SK-N-SH (cell line): ENCODE data around the gene ISG20.

Source experiments
- FOXJ3 ChIP-seq: sonication (generic); formaldehyde crosslinking; IDR thresholded peaks from 2 replicates; pipeline ENCODE4 v1.5.1; 2020; ENCODE audit warnings: mild to moderate bottlenecking, missing genetic modification reagents
- MXI1 ChIP-seq: IDR thresholded peaks from 2 replicates; pipeline ENCODE4 v1.6.1; 2012; ENCODE audit warnings: mild to moderate bottlenecking, low read depth, low read length, improper control_type of control experiment
- POLR2AphosphoS5 ChIP-seq: IDR thresholded peaks from 2 replicates; pipeline ENCODE4 v1.6.1; 2012; ENCODE audit warnings: low read depth, low read length
- SIN3A ChIP-seq: IDR thresholded peaks from 2 replicates; pipeline ENCODE4 v1.6.1; 2012; ENCODE audit warnings: low read depth, mild to moderate bottlenecking, low read length, moderate library complexity, borderline replicate concordance
- SMC3 ChIP-seq: IDR thresholded peaks from 2 replicates; pipeline ENCODE4 v1.6.1; 2012; ENCODE audit warnings: low read depth, low read length, improper control_type of control experiment
- TF ChIP-seq, protein P1 (sequence below): IDR thresholded peaks from 2 replicates; pipeline ENCODE4 v1.4.0; 2012; ENCODE audit warnings: low read depth
- TF ChIP-seq, protein P2 (sequence below): fragments of 200-600 bp; sonication (generic); IDR thresholded peaks from 2 replicates; pipeline ENCODE4 v1.6.1; 2017; ENCODE audit warnings: antibody characterized with exemption, mild to moderate bottlenecking, moderate library complexity

DNA sequence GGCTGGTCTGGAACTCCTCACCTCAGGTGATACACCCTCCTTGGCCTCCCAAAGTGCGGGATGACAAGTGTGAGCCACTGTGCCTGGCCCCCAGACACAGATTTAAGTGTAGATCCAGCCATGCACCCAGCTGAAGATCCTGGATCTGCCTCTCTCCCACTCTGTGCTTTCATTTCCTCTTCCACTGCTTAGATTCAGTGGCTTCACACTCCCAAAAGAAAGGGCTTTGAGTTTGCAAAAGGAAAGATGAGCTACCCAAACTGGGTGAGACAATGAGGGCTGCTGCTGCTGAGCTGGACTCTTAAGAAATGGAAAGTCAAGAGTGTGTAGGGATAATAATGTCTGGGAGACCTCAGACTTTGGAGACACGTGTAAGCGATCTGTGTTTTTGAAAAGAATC is 45.5 kb downstream of the ISG20 start:
- TF ChIP-seq, protein P1, sequence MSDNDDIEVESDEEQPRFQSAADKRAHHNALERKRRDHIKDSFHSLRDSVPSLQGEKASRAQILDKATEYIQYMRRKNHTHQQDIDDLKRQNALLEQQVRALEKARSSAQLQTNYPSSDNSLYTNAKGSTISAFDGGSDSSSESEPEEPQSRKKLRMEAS, result no peak
- TF ChIP-seq POLR2AphosphoS5 (no peak), SMC3 (no peak), MXI1 (no peak), FOXJ3 (CRISPR knock-in tag) (no peak), SIN3A (no peak)
- TF ChIP-seq, protein P2, sequence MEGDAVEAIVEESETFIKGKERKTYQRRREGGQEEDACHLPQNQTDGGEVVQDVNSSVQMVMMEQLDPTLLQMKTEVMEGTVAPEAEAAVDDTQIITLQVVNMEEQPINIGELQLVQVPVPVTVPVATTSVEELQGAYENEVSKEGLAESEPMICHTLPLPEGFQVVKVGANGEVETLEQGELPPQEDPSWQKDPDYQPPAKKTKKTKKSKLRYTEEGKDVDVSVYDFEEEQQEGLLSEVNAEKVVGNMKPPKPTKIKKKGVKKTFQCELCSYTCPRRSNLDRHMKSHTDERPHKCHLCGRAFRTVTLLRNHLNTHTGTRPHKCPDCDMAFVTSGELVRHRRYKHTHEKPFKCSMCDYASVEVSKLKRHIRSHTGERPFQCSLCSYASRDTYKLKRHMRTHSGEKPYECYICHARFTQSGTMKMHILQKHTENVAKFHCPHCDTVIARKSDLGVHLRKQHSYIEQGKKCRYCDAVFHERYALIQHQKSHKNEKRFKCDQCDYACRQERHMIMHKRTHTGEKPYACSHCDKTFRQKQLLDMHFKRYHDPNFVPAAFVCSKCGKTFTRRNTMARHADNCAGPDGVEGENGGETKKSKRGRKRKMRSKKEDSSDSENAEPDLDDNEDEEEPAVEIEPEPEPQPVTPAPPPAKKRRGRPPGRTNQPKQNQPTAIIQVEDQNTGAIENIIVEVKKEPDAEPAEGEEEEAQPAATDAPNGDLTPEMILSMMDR, result no peak
